ENCODE results near the gene KHDC3L.

GRCh38 chr6:73363537-73363875, 1.0 kb downstream of the KHDC3L start:
- no peak for TF ChIP-seq POLR2A (IDR thresholded peaks at IDR 0.05; ENCODE audit: low read depth, low read length)
- no peak for TF ChIP-seq CTCF (conservative IDR thresholded peaks at IDR 0.05; ENCODE audit: low read depth, low read length)
- TF ChIP-seq RAD21 (IDR thresholded peaks at IDR 0.05; ENCODE audit: low read length) = no peak
